HFFc6 (cell line): Measurements from ENCODE around the gene CANX. TPM values are rescaled to one million over a fixed set of nuclear protein-coding genes. Genes with fewer than 3 reads are reported as not detected.
"Not testable (repeated sequence)": the region's sequence is repeated elsewhere in the genome, so short reads cannot be mapped to it uniquely, and the experiment has no call there.

Experiments used
- DNase-seq: peaks from one replicate; pipeline ENCODE4 v3.0.0-alpha.2; 2018
- H3K27ac Mint-ChIP-seq: 2 replicates; pipeline ENCODE4 v1.8.0; 2020; ENCODE audit warnings: mild to moderate bottlenecking, mixed read lengths
- H3K27me3 Mint-ChIP-seq: 2 replicates; pipeline ENCODE4 v1.8.0; 2021; ENCODE audit warnings: mild to moderate bottlenecking, moderate library complexity, mixed read lengths; ENCODE audit not compliant: insufficient read depth
- H3K36me3 Mint-ChIP-seq: 2 replicates; pipeline ENCODE4 v1.8.0; 2021; ENCODE audit warnings: low read depth, mixed read lengths
- H3K4me1 Mint-ChIP-seq: 2 replicates; pipeline ENCODE4 v1.8.0; 2020; ENCODE audit warnings: low read depth, mixed read lengths
- H3K4me3 Mint-ChIP-seq: 2 replicates; pipeline ENCODE4 v1.8.0; 2020; ENCODE audit warnings: mild to moderate bottlenecking, moderate library complexity, mixed read lengths
- H3K9me3 Mint-ChIP-seq: 2 replicates; pipeline ENCODE4 v1.8.0; 2020; ENCODE audit warnings: mild to moderate bottlenecking, mixed read lengths
- total RNA-seq, 6 experiments: library from RNA; stranded (reverse); fragmentation: NEBNext Ultra II Directional; extraction: Animal tissue kit (Norgen Biotek cat#: 25700); gene quantifications; 2 replicates in 1 of 6; 3 replicates in 5 of 6; pipeline ENCODE4 v1.2.3, GENCODE V29; 2021
- TF ChIP-seq, protein P1 (sequence below): fragments of 200-600 bp; sonication (generic); IDR thresholded peaks from 2 replicates; pipeline ENCODE4 v1.5.0; 2021; ENCODE audit warnings: antibody characterized with exemption, mild to moderate bottlenecking

Gene CANX
- total RNA-seq, 6 experiments from 2014 or later, result 698 to 777 (median 770) TPM

- TF ChIP-seq, protein P1, sequence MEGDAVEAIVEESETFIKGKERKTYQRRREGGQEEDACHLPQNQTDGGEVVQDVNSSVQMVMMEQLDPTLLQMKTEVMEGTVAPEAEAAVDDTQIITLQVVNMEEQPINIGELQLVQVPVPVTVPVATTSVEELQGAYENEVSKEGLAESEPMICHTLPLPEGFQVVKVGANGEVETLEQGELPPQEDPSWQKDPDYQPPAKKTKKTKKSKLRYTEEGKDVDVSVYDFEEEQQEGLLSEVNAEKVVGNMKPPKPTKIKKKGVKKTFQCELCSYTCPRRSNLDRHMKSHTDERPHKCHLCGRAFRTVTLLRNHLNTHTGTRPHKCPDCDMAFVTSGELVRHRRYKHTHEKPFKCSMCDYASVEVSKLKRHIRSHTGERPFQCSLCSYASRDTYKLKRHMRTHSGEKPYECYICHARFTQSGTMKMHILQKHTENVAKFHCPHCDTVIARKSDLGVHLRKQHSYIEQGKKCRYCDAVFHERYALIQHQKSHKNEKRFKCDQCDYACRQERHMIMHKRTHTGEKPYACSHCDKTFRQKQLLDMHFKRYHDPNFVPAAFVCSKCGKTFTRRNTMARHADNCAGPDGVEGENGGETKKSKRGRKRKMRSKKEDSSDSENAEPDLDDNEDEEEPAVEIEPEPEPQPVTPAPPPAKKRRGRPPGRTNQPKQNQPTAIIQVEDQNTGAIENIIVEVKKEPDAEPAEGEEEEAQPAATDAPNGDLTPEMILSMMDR, result peak; percentile 89
- DNase-seq, result peak; percentile 44
- H3K4me3 Mint-ChIP-seq, result no peak overlapping the region
- H3K36me3 Mint-ChIP-seq, result no peaks in the 10 kb centered on the region
- H3K27ac Mint-ChIP-seq, result no peak overlapping the region
- H3K9me3 Mint-ChIP-seq, result no peaks in the 10 kb centered on the region
- H3K4me1 Mint-ChIP-seq, result no peaks in the 10 kb centered on the region
- H3K27me3 Mint-ChIP-seq, result no peaks in the 10 kb centered on the region; the same call in 1 of the 2 replicates
Observed at GRCh38 chr5:179668391-179668790, 30.4 kb upstream of the CANX start.

DNA sequence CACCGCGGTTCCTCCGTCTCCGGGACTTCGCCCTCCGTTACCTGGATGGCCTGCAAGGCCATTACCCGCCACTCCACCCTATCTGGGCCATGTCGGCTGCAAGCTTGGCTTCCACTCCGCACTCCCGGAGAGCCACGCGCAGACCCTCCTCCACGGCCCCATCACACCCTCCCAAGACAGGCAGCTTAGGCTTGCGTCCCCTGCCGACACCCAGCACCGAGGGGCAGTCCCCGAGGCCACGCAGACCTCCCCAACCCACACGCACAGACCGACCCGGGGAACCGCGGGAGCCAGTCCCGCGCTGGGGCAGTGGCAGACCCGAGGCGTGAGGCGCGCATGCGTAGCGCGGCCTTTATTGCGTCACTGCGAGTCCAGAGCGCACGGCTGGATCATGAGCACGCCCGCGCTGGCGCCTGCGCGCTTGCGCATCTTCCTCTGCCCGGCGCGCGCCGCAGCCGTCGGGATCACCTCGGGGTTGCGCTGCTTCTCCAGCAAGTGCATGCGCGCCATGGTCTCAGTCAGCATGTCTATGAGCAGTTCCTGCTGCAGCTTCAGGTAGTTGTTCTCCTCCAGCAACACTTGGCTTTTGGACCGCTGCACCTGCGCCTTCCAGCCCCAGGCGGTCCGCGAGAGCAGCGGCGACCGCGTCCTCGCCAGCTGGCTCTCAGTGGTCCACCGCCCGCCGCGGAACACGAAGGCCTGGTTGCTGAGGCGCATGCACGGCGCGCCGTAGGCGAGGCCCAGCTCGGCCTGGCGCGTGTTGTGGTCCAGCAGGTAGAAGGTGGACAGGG, 20.3 kb upstream of the CANX start:
- no peaks in the 10 kb centered on the region for H3K9me3 Mint-ChIP-seq

GRCh38 chr5:179679014-179679674, 19.6 kb upstream of the CANX start:
- Mint-ChIP-seq H3K27me3 (no peaks in the 10 kb centered on the region; the same call in 1 of the 2 replicates), H3K36me3 (no peaks in the 10 kb centered on the region), H3K4me3 (0 out of 2 replicates have a peak overlapping the region, but pooled peaks have one; percentile 20), H3K4me1 (peaks cover 8% of the 10 kb centered on the region; the same call in 1 of the 2 replicates), H3K9me3 (no peaks in the 10 kb centered on the region), H3K27ac (no peak overlapping the region)
- TF ChIP-seq, protein P1, result peak; percentile 44
- DNase-seq, result no peak

More for the DNA sequence above, 20.3 kb upstream of the CANX start:
- TF ChIP-seq, protein P1, result no peak
- Mint-ChIP-seq H3K27me3 (no peaks in the 10 kb centered on the region; the same call in 1 of the 2 replicates), H3K27ac (peak overlapping the region; percentile 89), H3K36me3 (no peaks in the 10 kb centered on the region), H3K4me1 (peaks cover 8% of the 10 kb centered on the region; the same call in 1 of the 2 replicates), H3K4me3 (peak overlapping the region; percentile 98)
- peak; percentile 85 for DNase-seq

DNA sequence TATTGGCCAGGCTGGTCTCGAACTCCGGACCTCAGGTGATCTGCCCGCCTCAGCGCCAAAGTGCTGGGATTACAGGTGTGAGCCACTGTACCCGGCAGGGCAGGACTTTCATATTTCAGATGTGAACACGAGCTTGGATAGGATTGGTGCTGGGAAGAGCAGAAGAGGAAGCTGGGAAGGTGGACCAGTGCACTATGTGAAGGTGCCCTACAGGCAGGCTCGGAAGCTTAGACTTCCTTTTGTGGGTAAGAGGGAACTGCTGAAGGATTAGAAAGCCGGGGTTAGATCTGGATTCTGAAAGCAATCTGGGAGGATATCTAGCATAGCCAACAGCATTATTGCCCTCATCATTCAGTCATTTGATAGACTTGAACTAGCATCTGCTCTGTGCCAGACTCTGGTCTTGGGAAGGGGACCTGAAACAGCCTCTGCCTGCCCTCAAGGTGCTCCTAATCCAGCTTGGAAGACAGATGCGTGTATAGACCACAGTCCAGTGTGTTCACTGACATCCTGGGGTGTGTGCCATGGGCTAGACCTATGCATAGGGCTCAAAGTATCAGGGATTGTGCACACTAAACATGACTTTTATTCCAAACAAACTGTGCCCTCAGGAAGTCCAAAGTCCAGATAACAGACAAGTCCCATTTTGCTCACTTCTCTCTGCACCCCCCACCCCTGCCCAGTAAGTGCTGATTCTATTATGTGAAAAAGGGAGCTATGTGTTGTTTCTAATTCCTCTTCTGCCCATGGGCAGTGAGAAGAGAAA, 18.6 kb upstream of the CANX start:
- no peaks in the 10 kb centered on the region for H3K9me3 Mint-ChIP-seq
- H3K36me3 Mint-ChIP-seq, result no peaks in the 10 kb centered on the region
- TF ChIP-seq, protein P1, result no peak
- H3K27me3 Mint-ChIP-seq, result no peaks in the 10 kb centered on the region; the same call in 1 of the 2 replicates
- H3K4me1 Mint-ChIP-seq, result peaks cover 8% of the 10 kb centered on the region; the same call in 1 of the 2 replicates
- H3K4me3 Mint-ChIP-seq, result no peak overlapping the region; the same call in 1 of the 2 replicates
- DNase-seq, result no peak
- no peak overlapping the region for H3K27ac Mint-ChIP-seq

DNA sequence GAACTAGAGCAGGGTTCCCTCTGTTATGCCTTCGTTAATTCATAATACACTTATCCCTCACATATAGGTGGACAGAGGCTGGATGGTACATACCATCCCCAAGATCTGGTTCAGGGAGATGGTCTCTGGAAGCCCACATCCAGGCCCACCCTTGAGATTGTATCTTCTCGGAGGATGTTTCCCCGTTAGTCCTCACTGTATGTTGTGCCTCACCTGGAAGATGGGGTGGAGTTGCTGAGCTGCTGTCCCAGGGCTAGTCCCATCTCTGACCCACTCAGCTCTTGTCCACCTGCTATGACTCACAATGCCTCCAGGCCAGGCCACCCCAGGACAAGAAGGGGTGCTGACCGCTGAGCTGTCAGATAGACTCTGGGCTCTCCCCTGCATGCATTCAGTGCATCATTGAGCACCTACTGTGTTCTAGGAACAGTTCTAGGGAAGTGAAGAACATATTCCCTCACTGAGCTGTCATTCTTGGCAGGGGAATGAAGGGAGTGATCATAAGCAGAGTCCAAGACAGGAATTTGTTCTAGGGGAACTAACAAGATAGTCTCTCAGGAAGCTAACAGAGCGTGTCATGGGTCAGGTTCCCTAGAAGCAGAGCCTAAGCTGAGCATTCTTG, 17.9 kb upstream of the CANX start, which contains the start of gene CBY3:
Gene CBY3, minus strand, starts transcription at position 255 of the 622 bp plus-strand sequence. Its CDS starts 116 bp downstream, at position 139.
- no peaks in the 10 kb centered on the region; the same call in 1 of the 2 replicates for H3K27me3 Mint-ChIP-seq
- peaks cover 8% of the 10 kb centered on the region; the same call in 1 of the 2 replicates for H3K4me1 Mint-ChIP-seq
- H3K9me3 Mint-ChIP-seq, result no peaks in the 10 kb centered on the region
- H3K4me3 Mint-ChIP-seq, result no peak within 1 kb of the TSS; the same call in 1 of the 2 replicates
- no peak within 1 kb of the TSS for H3K27ac Mint-ChIP-seq
- DNase-seq, result peak; percentile 21
- H3K36me3 Mint-ChIP-seq, result no peaks in the 10 kb centered on the region
- TF ChIP-seq, protein P1, result no peak

- not testable (repeated sequence) for H3K4me3 Mint-ChIP-seq, H3K27me3 Mint-ChIP-seq, H3K27ac Mint-ChIP-seq, DNase-seq, H3K9me3 Mint-ChIP-seq, H3K4me1 Mint-ChIP-seq, H3K36me3 Mint-ChIP-seq
Observed at GRCh38 chr5:179689212-179689611, 9.6 kb upstream of the CANX start.
